ENCODE measurements around the gene FAM163A. TPM values are rescaled to one million over a fixed set of nuclear protein-coding genes. Genes with fewer than 3 reads are reported as not detected.
A peak's percentile ranks its signal among the peaks of the same experiment; 100 is the strongest.

Gene FAM163A
- total and polyA plus RNA-seq, 2 donors (not counting 1 experiment from before 2014, with no cell fraction given) = not detected

- no peak overlapping the region for H3K4me2 ChIP-seq (ENCODE audit: extremely low read depth, insufficient read depth, low read length)
- no peaks in the 10 kb centered on the region for H3K36me3 ChIP-seq (ENCODE audit: control insufficient read depth, insufficient read depth, low read length)
- no peak overlapping the region for H3K27ac ChIP-seq (ENCODE audit: insufficient read depth, low read length)
- H3K9ac ChIP-seq (ENCODE audit: insufficient read depth, low read length) = no peak overlapping the region
- no peaks in the 10 kb centered on the region for H3K4me1 ChIP-seq (ENCODE audit: control insufficient read depth, extremely low read depth, insufficient read depth, low read length)
- H3K9me3 ChIP-seq (ENCODE audit: control insufficient read depth, insufficient read depth, low read depth, low read length) = no peaks in the 10 kb centered on the region
- H3K27me3 ChIP-seq (ENCODE audit: control insufficient read depth, insufficient read depth, low read length) = peaks cover 6% of the 10 kb centered on the region
- H3K79me2 ChIP-seq (ENCODE audit: control insufficient read depth, insufficient read depth, low read length) = no peaks in the 10 kb centered on the region
- DNase-seq (ENCODE audit: low read depth in 2 of 2) = no peak
- no peak for TF ChIP-seq CTCF (conservative IDR thresholded peaks at IDR 0.05 in 1 of 2, IDR thresholded peaks at IDR 0.05 in 1 of 2; ENCODE audit: low read depth in 1 of 2, low read length in 2 of 2)
- no peak overlapping the region for H3K4me3 ChIP-seq (replicated peaks in 1 of 4; ENCODE audit: control extremely low read depth in 1 of 4, insufficient read depth in 1 of 4, low read depth in 3 of 4, low read length in 4 of 4)
- H2AFZ ChIP-seq (ENCODE audit: low read length) = no peak overlapping the region
- no peaks in the 10 kb centered on the region for H4K20me1 ChIP-seq (ENCODE audit: control insufficient read depth, extremely low read depth, insufficient read depth, low read length)
Observed at GRCh38 chr1:179793281-179793680, 50.2 kb downstream of the FAM163A start.

- H3K27ac ChIP-seq (ENCODE audit: insufficient read depth, low read length) = no peak overlapping the region
Observed at GRCh38 chr1:179794146-179794545, 51.1 kb downstream of the FAM163A start.

GRCh38 chr1:179794669-179795068 lies 51.6 kb downstream of the FAM163A start:
- H3K27me3 ChIP-seq (ENCODE audit: control insufficient read depth, insufficient read depth, low read length) = peaks cover 4% of the 10 kb centered on the region
- no peak overlapping the region for H2AFZ ChIP-seq (ENCODE audit: low read length)
- DNase-seq (ENCODE audit: low read depth in 2 of 2) = peak in 1 of 2 donors; percentile 80
- no peaks in the 10 kb centered on the region for H4K20me1 ChIP-seq (ENCODE audit: control insufficient read depth, extremely low read depth, insufficient read depth, low read length)
- no peak overlapping the region for H3K4me2 ChIP-seq (ENCODE audit: extremely low read depth, insufficient read depth, low read length)
- H3K9me3 ChIP-seq (ENCODE audit: control insufficient read depth, insufficient read depth, low read depth, low read length) = no peaks in the 10 kb centered on the region
- H3K36me3 ChIP-seq (ENCODE audit: control insufficient read depth, insufficient read depth, low read length) = no peaks in the 10 kb centered on the region
- H3K9ac ChIP-seq (ENCODE audit: insufficient read depth, low read length) = no peak overlapping the region
- no peak overlapping the region for H3K4me3 ChIP-seq (replicated peaks in 1 of 4; ENCODE audit: control extremely low read depth in 1 of 4, insufficient read depth in 1 of 4, low read depth in 3 of 4, low read length in 4 of 4)
- no peaks in the 10 kb centered on the region for H3K4me1 ChIP-seq (ENCODE audit: control insufficient read depth, extremely low read depth, insufficient read depth, low read length)
- TF ChIP-seq CTCF (conservative IDR thresholded peaks at IDR 0.05 in 1 of 2, IDR thresholded peaks at IDR 0.05 in 1 of 2; ENCODE audit: low read depth in 1 of 2, low read length in 2 of 2) = no peak
- TF ChIP-seq EZH2 (IDR thresholded peaks at IDR 0.05; ENCODE audit: low read length, missing control alignments) = no peak
- H3K27ac ChIP-seq (ENCODE audit: insufficient read depth, low read length) = no peak overlapping the region
- H3K79me2 ChIP-seq (ENCODE audit: control insufficient read depth, insufficient read depth, low read length) = no peaks in the 10 kb centered on the region

More at GRCh38 chr1:179794146-179794545, 51.1 kb downstream of the FAM163A start:
- H3K79me2 ChIP-seq (ENCODE audit: control insufficient read depth, insufficient read depth, low read length) = no peaks in the 10 kb centered on the region
- H3K4me2 ChIP-seq (ENCODE audit: extremely low read depth, insufficient read depth, low read length) = no peak overlapping the region
- no peaks in the 10 kb centered on the region for H3K9me3 ChIP-seq (ENCODE audit: control insufficient read depth, insufficient read depth, low read depth, low read length)
- no peaks in the 10 kb centered on the region for H3K4me1 ChIP-seq (ENCODE audit: control insufficient read depth, extremely low read depth, insufficient read depth, low read length)
- H3K9ac ChIP-seq (ENCODE audit: insufficient read depth, low read length) = no peak overlapping the region
- no peaks in the 10 kb centered on the region for H4K20me1 ChIP-seq (ENCODE audit: control insufficient read depth, extremely low read depth, insufficient read depth, low read length)
- DNase-seq (ENCODE audit: low read depth in 2 of 2) = no peak
- peaks cover 4% of the 10 kb centered on the region for H3K27me3 ChIP-seq (ENCODE audit: control insufficient read depth, insufficient read depth, low read length)
- no peak overlapping the region for H3K4me3 ChIP-seq (replicated peaks in 1 of 4; ENCODE audit: control extremely low read depth in 1 of 4, insufficient read depth in 1 of 4, low read depth in 3 of 4, low read length in 4 of 4)
- H2AFZ ChIP-seq (ENCODE audit: low read length) = no peak overlapping the region
- no peaks in the 10 kb centered on the region for H3K36me3 ChIP-seq (ENCODE audit: control insufficient read depth, insufficient read depth, low read length)
- TF ChIP-seq EZH2 (IDR thresholded peaks at IDR 0.05; ENCODE audit: low read length, missing control alignments) (no peak), CTCF (conservative IDR thresholded peaks at IDR 0.05 in 1 of 2, IDR thresholded peaks at IDR 0.05 in 1 of 2; ENCODE audit: low read depth in 1 of 2, low read length in 2 of 2) (no peak)

Data from fibroblast of lung (primary cell).